HT1080 (cell line): ENCODE data around the gene SH3GLB2. TPM values are rescaled to one million over a fixed set of nuclear protein-coding genes. Genes with fewer than 3 reads are reported as not detected.
A peak's percentile ranks its signal among the peaks of the same experiment; 100 is the strongest.

Source experiments
- DNase-seq: peaks from one replicate; pipeline ENCODE4 v3.0.0-alpha.2; 2015; ENCODE audit warnings: low read depth
- polyA plus RNA-seq, 2 experiments: library from polyadenylated mRNA; depleted of rRNA; stranded (reverse); fragments of >200 nt; gene quantifications; 2 replicates each; pipeline ENCODE4 v1.2.3, GENCODE V29; 2015
- total RNA-seq: library from RNA; depleted of rRNA; stranded (reverse); fragments of >200 nt; shearing (Covaris generic); gene quantifications from 2 replicates; pipeline ENCODE4 v1.2.3, GENCODE V29; 2014; rRNA removed

SH3GLB2 gene
- 46.6 and 48.5 TPM in 2 replicates for total RNA-seq
- 41.9 and 51.0 TPM in 2 replicates for polyA plus RNA-seq (2015; cell fraction: cytosol; rRNA removed)
- polyA plus RNA-seq (2015; cell fraction: nucleus; rRNA removed), result 156 and 169 TPM in 2 replicates

GRCh38 chr9:129028192-129028966 is at the start of gene SH3GLB2:
SH3GLB2 (minus strand) TSS chr9:129028331; CDS start chr9:129028154, 177 bp downstream.
- peak; percentile 82 for DNase-seq

GRCh38 chr9:129077236-129077635 is 49.1 kb upstream of the SH3GLB2 start:
- DNase-seq, result no peak

- no peak for DNase-seq
Observed at GRCh38 chr9:129076640-129077037, 48.5 kb upstream of the SH3GLB2 start.

GRCh38 chr9:129075996-129076639 is 48.0 kb upstream of the SH3GLB2 start:
- DNase-seq, result no peak

- no peak for DNase-seq
Observed at GRCh38 chr9:129074106-129074505, 46.0 kb upstream of the SH3GLB2 start.

- DNase-seq, result no peak
Observed at GRCh38 chr9:129073404-129073803, 45.3 kb upstream of the SH3GLB2 start.

- no peak for DNase-seq
Observed at GRCh38 chr9:129072171-129072570, 44.0 kb upstream of the SH3GLB2 start.

GRCh38 chr9:129071526-129072126 is 43.5 kb upstream of the SH3GLB2 start:
- DNase-seq, result no peak

GRCh38 chr9:129070696-129071525 is 42.8 kb upstream of the SH3GLB2 start:
- no peak for DNase-seq

GRCh38 chr9:129069862-129070641 is 41.9 kb upstream of the SH3GLB2 start:
- DNase-seq, result no peak

- no peak for DNase-seq
Observed at GRCh38 chr9:129068990-129069861, 41.1 kb upstream of the SH3GLB2 start.

GRCh38 chr9:129068110-129068509 is 40.0 kb upstream of the SH3GLB2 start:
- DNase-seq, result no peak

- DNase-seq, result no peak
Observed at GRCh38 chr9:129064499-129064908, 36.4 kb upstream of the SH3GLB2 start.

- no peak for DNase-seq
Observed at GRCh38 chr9:129063061-129063460, 34.9 kb upstream of the SH3GLB2 start.

GRCh38 chr9:129060991-129061390 is 32.9 kb upstream of the SH3GLB2 start:
- DNase-seq, result no peak

- DNase-seq, result no peak
Observed at GRCh38 chr9:129059796-129060785, 32.0 kb upstream of the SH3GLB2 start.

- DNase-seq, result peak; percentile 27
Observed at GRCh38 chr9:129058965-129059795, 31.0 kb upstream of the SH3GLB2 start.
